GM23338 (cell line): ENCODE measurements around the gene PSEN2.

Experiments
- ETS1 ChIP-seq: IDR thresholded peaks from 2 replicates; pipeline ENCODE4 v1.6.1; 2016; ENCODE audit warnings: antibody characterized with exemption
- EZH2 ChIP-seq: fragments of 200-600 bp; sonication (generic); IDR thresholded peaks from one replicate; pipeline ENCODE4 v1.8.0; 2017; ENCODE audit warnings: antibody characterized with exemption, mild to moderate bottlenecking, low read depth; ENCODE audit not compliant: unreplicated experiment
- POLR2AphosphoS5 ChIP-seq: IDR thresholded peaks from 2 replicates; pipeline ENCODE4 v1.6.1; 2016; ENCODE audit warnings: antibody characterized with exemption, low read depth
- REST ChIP-seq: IDR thresholded peaks from one replicate; pipeline ENCODE4 v1.6.1; 2018; ENCODE audit warnings: antibody characterized with exemption; ENCODE audit not compliant: unreplicated experiment
- ZNF114 ChIP-seq: fragments of 250-450 bp; sonication (Bioruptor Pico); IDR thresholded peaks from 2 replicates; pipeline ENCODE4 v1.5.0; 2020; ENCODE audit warnings: mild to moderate bottlenecking, moderate library complexity
- ZNF331 ChIP-seq: fragments of 250-450 bp; sonication (Bioruptor Pico); IDR thresholded peaks from 2 replicates; pipeline ENCODE4 v1.5.0; 2020; ENCODE audit warnings: low read depth, mild to moderate bottlenecking, moderate library complexity
- TF ChIP-seq, protein P1 (sequence below), 2 experiments: fragments of 200-600 bp in 1 of 2; sonication (generic) in 1 of 2; conservative IDR thresholded peaks; 2 replicates each; pipeline versions ENCODE4 v1.5.1 to v1.6.1; 2016 to 2017; ENCODE audit warnings: antibody characterized with exemption in 2 of 2, low read depth in 2 of 2, mild to moderate bottlenecking in 2 of 2, moderate library complexity in 1 of 2

- TF ChIP-seq, protein P1, sequence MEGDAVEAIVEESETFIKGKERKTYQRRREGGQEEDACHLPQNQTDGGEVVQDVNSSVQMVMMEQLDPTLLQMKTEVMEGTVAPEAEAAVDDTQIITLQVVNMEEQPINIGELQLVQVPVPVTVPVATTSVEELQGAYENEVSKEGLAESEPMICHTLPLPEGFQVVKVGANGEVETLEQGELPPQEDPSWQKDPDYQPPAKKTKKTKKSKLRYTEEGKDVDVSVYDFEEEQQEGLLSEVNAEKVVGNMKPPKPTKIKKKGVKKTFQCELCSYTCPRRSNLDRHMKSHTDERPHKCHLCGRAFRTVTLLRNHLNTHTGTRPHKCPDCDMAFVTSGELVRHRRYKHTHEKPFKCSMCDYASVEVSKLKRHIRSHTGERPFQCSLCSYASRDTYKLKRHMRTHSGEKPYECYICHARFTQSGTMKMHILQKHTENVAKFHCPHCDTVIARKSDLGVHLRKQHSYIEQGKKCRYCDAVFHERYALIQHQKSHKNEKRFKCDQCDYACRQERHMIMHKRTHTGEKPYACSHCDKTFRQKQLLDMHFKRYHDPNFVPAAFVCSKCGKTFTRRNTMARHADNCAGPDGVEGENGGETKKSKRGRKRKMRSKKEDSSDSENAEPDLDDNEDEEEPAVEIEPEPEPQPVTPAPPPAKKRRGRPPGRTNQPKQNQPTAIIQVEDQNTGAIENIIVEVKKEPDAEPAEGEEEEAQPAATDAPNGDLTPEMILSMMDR (conservative IDR thresholded peaks at IDR 0.05; ENCODE audit: low read depth in 2 of 2) = no peak
- no peak for TF ChIP-seq POLR2AphosphoS5
- no peak for TF ChIP-seq REST
- no peak for TF ChIP-seq ZNF114
- TF ChIP-seq EZH2 = no peak
- no peak for TF ChIP-seq ZNF331 (CRISPR knock-in tag)
- no peak for TF ChIP-seq ETS1
These were observed 20.9 kb downstream of the PSEN2 start for GRCh38 chr1:226891346-226891745.
